HepG2 (cell line): ENCODE results near the gene ITIH1.

Experiments
- POLR2A ChIP-seq, 2 experiments: IDR thresholded peaks; 2 replicates each; pipeline ENCODE4 v1.6.1; 2011; ENCODE audit warnings: low read depth in 2 of 2, low read length in 2 of 2, mild to moderate bottlenecking in 1 of 2, moderate library complexity in 1 of 2; ENCODE audit not compliant: insufficient read depth in 1 of 2
- ZBTB1 ChIP-seq: sonication (generic); formaldehyde crosslinking; IDR thresholded peaks from 2 replicates; pipeline ENCODE4 v1.4.0; 2020; ENCODE audit warnings: missing genetic modification reagents, borderline replicate concordance
- ZNF530 ChIP-seq: sonication (generic); formaldehyde crosslinking; IDR thresholded peaks from 2 replicates; pipeline ENCODE4 v1.5.0; 2020; ENCODE audit warnings: low read depth, mild to moderate bottlenecking, missing genetic modification reagents
- ZNF607 ChIP-seq: sonication (generic); formaldehyde crosslinking; IDR thresholded peaks from 2 replicates; pipeline ENCODE4 v1.5.1; 2020; ENCODE audit warnings: missing genetic modification reagents, mild to moderate bottlenecking, borderline replicate concordance
- TF ChIP-seq, protein P1 (sequence below): sonication (generic); formaldehyde crosslinking; IDR thresholded peaks from 2 replicates; pipeline ENCODE4 v1.5.0; 2020; ENCODE audit warnings: mild to moderate bottlenecking, missing genetic modification reagents, moderate library complexity

DNA sequence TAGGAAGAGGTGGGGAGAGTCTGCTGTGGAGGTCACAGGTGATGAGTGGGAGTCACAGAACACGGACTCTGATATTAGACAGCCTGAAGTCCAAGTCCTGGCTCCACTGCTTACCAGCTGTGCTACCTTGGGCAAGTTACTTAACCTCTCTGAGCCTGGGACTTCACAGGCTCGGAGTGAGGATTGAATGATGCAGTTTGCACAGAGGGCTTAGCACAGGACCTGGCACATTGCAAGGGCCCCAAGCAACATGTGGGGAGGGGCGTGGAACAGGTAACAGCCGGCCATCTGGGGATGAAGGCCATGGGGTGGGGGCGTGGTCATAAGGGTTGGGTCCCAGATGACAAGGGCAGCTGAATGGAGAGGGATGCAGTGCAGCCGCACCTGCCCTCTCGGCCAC, 12.9 kb downstream of the ITIH1 start:
- TF ChIP-seq ZNF607 (CRISPR knock-in tag): no peak
- TF ChIP-seq ZNF530 (CRISPR knock-in tag): no peak
- TF ChIP-seq, protein P1, sequence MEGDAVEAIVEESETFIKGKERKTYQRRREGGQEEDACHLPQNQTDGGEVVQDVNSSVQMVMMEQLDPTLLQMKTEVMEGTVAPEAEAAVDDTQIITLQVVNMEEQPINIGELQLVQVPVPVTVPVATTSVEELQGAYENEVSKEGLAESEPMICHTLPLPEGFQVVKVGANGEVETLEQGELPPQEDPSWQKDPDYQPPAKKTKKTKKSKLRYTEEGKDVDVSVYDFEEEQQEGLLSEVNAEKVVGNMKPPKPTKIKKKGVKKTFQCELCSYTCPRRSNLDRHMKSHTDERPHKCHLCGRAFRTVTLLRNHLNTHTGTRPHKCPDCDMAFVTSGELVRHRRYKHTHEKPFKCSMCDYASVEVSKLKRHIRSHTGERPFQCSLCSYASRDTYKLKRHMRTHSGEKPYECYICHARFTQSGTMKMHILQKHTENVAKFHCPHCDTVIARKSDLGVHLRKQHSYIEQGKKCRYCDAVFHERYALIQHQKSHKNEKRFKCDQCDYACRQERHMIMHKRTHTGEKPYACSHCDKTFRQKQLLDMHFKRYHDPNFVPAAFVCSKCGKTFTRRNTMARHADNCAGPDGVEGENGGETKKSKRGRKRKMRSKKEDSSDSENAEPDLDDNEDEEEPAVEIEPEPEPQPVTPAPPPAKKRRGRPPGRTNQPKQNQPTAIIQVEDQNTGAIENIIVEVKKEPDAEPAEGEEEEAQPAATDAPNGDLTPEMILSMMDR (CRISPR knock-in tag): no peak
- TF ChIP-seq POLR2A (IDR thresholded peaks at IDR 0.05; ENCODE audit: insufficient read depth in 1 of 2, low read depth in 2 of 2, low read length in 2 of 2): no peak
- TF ChIP-seq ZBTB1 (CRISPR knock-in tag): no peak
